ENCODE results near the gene EXOSC7. TPM values are rescaled to one million over a fixed set of nuclear protein-coding genes. Genes with fewer than 3 reads are reported as not detected.

Gene EXOSC7
- polyA plus RNA-seq, 1 donor from 2014 or later: 87.5 TPM

- Histone ChIP-seq H3K4me3 (ENCODE audit: low read length) (no peak overlapping the region), H3K27ac (ENCODE audit: low read length) (no peak overlapping the region), H3K9me2 (ENCODE audit: insufficient read depth, low read length) (no peaks in the 10 kb centered on the region), H3F3A (ENCODE audit: insufficient read depth, low read length, poor library complexity, severe bottlenecking) (no peaks in the 10 kb centered on the region), H2AFZ (ENCODE audit: low read depth, low read length) (no peak overlapping the region), H3K36me3 (ENCODE audit: insufficient read depth, low read length) (no peaks in the 10 kb centered on the region), H3K9me3 (ENCODE audit: low read length) (no peaks in the 10 kb centered on the region), H3K9ac (ENCODE audit: low read length) (no peak overlapping the region), H3K4me2 (ENCODE audit: low read length) (no peak overlapping the region), H3K27me3 (ENCODE audit: insufficient read depth, low read depth, low read length) (peaks cover 22% of the 10 kb centered on the region), H4K20me1 (ENCODE audit: insufficient read depth) (no peaks in the 10 kb centered on the region), H3K79me2 (replicated peaks; ENCODE audit: insufficient read depth, low read length) (no peaks in the 10 kb centered on the region)
- TF ChIP-seq EP300 (conservative IDR thresholded peaks at IDR 0.05; ENCODE audit: poor library complexity, severe bottlenecking) (no peak), TAF1 (IDR thresholded peaks at IDR 0.05; ENCODE audit: low read depth) (no peak), EZH2 (IDR thresholded peaks at IDR 0.05; ENCODE audit: borderline replicate concordance, insufficient read depth, low read length, poor library complexity, severe bottlenecking) (no peak), POLR2AphosphoS5 (IDR thresholded peaks at IDR 0.05) (no peak), REST (IDR thresholded peaks at IDR 0.05; ENCODE audit: borderline replicate concordance) (no peak), MXI1 (conservative IDR thresholded peaks at IDR 0.05; ENCODE audit: poor library complexity, severe bottlenecking) (no peak), SMC3 (conservative IDR thresholded peaks at IDR 0.05; ENCODE audit: poor library complexity) (no peak), RAD21 (conservative IDR thresholded peaks at IDR 0.05) (no peak)
- TF ChIP-seq, protein P1, sequence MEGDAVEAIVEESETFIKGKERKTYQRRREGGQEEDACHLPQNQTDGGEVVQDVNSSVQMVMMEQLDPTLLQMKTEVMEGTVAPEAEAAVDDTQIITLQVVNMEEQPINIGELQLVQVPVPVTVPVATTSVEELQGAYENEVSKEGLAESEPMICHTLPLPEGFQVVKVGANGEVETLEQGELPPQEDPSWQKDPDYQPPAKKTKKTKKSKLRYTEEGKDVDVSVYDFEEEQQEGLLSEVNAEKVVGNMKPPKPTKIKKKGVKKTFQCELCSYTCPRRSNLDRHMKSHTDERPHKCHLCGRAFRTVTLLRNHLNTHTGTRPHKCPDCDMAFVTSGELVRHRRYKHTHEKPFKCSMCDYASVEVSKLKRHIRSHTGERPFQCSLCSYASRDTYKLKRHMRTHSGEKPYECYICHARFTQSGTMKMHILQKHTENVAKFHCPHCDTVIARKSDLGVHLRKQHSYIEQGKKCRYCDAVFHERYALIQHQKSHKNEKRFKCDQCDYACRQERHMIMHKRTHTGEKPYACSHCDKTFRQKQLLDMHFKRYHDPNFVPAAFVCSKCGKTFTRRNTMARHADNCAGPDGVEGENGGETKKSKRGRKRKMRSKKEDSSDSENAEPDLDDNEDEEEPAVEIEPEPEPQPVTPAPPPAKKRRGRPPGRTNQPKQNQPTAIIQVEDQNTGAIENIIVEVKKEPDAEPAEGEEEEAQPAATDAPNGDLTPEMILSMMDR (IDR thresholded peaks at IDR 0.05; ENCODE audit: poor library complexity, severe bottlenecking): no peak
These were observed 55.5 kb downstream of the EXOSC7 start for GRCh38 chr3:45031531-45031930.

GRCh38 chr3:45032113-45032512, 56.1 kb downstream of the EXOSC7 start:
- Histone ChIP-seq H3K9me2 (ENCODE audit: insufficient read depth, low read length) (no peaks in the 10 kb centered on the region), H3K79me2 (replicated peaks; ENCODE audit: insufficient read depth, low read length) (no peaks in the 10 kb centered on the region), H3K9me3 (ENCODE audit: low read length) (no peaks in the 10 kb centered on the region), H3K27ac (ENCODE audit: low read length) (no peak overlapping the region), H3K4me3 (ENCODE audit: low read length) (no peak overlapping the region), H3K27me3 (ENCODE audit: insufficient read depth, low read depth, low read length) (peaks cover 28% of the 10 kb centered on the region), H3K4me2 (ENCODE audit: low read length) (no peak overlapping the region), H3K9ac (ENCODE audit: low read length) (no peak overlapping the region), H3F3A (ENCODE audit: insufficient read depth, low read length, poor library complexity, severe bottlenecking) (no peaks in the 10 kb centered on the region), H4K20me1 (ENCODE audit: insufficient read depth) (no peaks in the 10 kb centered on the region), H3K36me3 (ENCODE audit: insufficient read depth, low read length) (no peaks in the 10 kb centered on the region), H2AFZ (ENCODE audit: low read depth, low read length) (no peak overlapping the region)
- TF ChIP-seq, protein P1 (IDR thresholded peaks at IDR 0.05; ENCODE audit: poor library complexity, severe bottlenecking): no peak
- no peak for TF ChIP-seq REST (IDR thresholded peaks at IDR 0.05; ENCODE audit: borderline replicate concordance)
- no peak for TF ChIP-seq MXI1 (conservative IDR thresholded peaks at IDR 0.05; ENCODE audit: poor library complexity, severe bottlenecking)
- no peak for TF ChIP-seq SMC3 (conservative IDR thresholded peaks at IDR 0.05; ENCODE audit: poor library complexity)
- TF ChIP-seq TAF1 (IDR thresholded peaks at IDR 0.05; ENCODE audit: low read depth): no peak
- TF ChIP-seq RAD21 (conservative IDR thresholded peaks at IDR 0.05): no peak
- no peak for TF ChIP-seq POLR2AphosphoS5 (IDR thresholded peaks at IDR 0.05)
- TF ChIP-seq EP300 (conservative IDR thresholded peaks at IDR 0.05; ENCODE audit: poor library complexity, severe bottlenecking): no peak
- no peak for TF ChIP-seq EZH2 (IDR thresholded peaks at IDR 0.05; ENCODE audit: borderline replicate concordance, insufficient read depth, low read length, poor library complexity, severe bottlenecking)
